Epithelial cell of esophagus (primary cell): ENCODE measurements around the gene PLXNA4.

Experiments
- DNase-seq: peaks from one replicate; pipeline ENCODE4 v3.0.0; 2010; ENCODE audit warnings: low read depth
- H3K4me3 ChIP-seq: 2 replicates; pipeline ENCODE4 v1.5.1; 2011; ENCODE audit warnings: mild to moderate bottlenecking, low read length, control low read depth
- TF ChIP-seq, protein P1 (sequence below): IDR thresholded peaks from 2 replicates; pipeline ENCODE4 v1.5.1; 2011; ENCODE audit warnings: low read depth, mild to moderate bottlenecking, low read length, control low read depth, inconsistent platforms; ENCODE audit not compliant: insufficient read depth; ENCODE audit errors: missing control alignments

Gene PLXNA4

DNA sequence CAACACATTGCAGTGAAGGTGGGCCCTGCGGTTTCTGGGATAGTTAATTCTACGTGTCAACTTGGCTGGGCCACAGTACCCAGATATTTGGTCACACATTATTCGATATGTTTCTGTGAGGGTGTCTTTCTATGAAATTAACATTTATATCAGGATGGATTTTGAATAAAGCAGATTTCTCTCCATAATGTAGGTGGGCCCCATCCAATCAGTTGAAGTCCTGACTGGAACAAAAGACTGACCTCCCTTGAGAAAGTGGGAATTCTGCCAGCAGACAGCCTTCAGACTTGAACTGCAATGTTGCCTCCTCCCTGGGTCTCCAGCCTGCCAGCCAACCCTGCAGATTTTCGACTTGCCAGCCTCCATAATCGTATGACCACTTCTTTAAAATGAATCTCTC, 420.6 kb downstream of the PLXNA4 start:
- no peak for DNase-seq
- TF ChIP-seq, protein P1, sequence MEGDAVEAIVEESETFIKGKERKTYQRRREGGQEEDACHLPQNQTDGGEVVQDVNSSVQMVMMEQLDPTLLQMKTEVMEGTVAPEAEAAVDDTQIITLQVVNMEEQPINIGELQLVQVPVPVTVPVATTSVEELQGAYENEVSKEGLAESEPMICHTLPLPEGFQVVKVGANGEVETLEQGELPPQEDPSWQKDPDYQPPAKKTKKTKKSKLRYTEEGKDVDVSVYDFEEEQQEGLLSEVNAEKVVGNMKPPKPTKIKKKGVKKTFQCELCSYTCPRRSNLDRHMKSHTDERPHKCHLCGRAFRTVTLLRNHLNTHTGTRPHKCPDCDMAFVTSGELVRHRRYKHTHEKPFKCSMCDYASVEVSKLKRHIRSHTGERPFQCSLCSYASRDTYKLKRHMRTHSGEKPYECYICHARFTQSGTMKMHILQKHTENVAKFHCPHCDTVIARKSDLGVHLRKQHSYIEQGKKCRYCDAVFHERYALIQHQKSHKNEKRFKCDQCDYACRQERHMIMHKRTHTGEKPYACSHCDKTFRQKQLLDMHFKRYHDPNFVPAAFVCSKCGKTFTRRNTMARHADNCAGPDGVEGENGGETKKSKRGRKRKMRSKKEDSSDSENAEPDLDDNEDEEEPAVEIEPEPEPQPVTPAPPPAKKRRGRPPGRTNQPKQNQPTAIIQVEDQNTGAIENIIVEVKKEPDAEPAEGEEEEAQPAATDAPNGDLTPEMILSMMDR = no peak
- H3K4me3 ChIP-seq = no peak overlapping the region

DNA sequence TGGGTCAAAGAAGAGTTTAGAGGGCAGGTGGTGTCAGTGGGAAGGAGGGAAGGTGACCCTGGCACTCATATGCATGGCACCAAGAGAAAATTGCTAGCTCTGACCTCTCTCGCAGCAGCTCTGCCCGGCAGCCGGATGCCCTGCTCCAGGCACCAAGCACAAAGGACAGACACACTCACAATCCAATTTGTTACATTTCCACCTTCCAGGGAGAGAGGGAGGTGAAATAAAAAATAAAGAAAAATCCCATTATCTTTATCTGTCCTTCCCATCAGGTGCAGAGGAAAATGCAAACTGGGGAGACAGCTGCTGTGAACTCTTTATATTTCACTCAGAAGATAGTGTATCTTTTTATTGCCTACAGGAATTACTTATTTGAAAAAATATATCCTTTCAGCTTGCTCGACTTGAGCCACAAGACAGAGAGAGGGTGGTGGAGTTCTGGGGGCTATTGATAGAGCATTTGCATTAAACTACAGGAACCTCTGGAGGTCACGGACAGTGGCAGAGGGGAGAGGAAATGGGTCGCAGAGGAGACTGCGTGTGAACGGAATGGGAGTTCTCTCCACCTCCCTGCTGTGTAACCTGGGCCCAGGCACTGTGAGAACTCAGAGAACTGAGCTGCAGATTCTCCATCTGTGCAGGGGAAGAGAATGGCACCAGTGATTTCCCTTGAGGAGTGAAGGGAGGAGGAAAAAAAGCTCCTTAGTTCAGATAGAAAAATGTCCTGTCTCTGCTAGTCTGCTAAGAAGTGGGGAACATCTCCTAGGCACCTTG, 421.4 kb downstream of the PLXNA4 start:
- DNase-seq = no peak
- TF ChIP-seq, protein P1 = no peak
- H3K4me3 ChIP-seq = no peak overlapping the region

DNA sequence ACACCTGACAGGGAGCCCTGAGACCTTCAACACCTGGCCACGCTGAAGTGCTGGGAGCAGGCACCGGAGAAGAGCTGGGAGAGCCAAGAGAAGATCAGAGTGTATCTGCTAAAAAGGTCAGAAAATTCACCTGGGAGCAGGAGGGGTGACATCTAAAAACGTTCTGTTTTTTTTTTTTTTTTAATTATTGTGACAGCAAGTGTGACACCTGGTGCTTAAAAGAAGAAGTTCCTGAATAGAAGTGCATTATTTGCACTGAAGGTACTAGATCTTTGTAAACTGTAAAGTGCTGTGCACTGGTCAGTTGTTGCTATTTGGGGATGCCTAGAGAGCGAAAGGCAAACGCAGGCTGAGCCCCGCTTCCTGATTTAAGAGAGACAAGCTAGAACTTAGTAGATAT, 422.0 kb downstream of the PLXNA4 start:
- H3K4me3 ChIP-seq = no peak overlapping the region
- TF ChIP-seq, protein P1 = no peak
- no peak for DNase-seq

DNA sequence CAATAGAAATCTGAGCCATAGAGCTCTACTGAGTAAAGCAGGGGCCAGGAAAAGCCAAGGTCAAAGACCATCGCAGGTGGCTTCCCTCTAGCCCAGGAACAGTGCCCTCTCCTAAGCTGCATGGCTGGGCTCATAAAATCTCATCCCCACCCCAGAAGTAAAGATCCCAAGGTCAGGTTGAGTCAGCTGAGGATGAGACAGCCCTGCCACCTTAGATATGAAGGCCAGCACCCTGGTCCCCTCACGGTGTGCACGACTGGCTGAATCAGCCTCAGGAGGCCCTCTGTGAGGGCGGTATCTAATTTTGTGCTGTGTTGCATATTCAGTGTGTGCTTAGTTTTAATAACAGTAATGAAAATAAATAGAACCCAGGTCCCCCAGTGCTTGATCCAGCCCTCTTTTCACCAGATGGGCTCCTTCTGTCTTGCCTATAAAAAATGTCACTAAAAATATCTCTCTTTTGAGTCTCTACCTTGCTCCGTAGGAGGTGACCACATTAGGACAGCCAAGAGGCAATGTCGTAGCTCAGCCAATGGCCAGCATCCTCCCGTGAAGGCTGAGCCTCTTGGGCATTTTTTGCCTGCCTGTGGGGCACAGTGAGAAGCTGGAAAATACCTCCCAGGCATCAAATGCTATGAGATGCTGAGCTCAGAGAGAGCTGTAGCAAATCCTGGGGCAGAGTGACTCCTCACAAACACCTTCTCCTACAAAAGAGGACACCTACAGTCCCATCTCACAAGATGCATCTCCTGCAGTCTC, 424.0 kb downstream of the PLXNA4 start:
- no peak for DNase-seq
- no peak overlapping the region for H3K4me3 ChIP-seq
- TF ChIP-seq, protein P1 = no peak

DNA sequence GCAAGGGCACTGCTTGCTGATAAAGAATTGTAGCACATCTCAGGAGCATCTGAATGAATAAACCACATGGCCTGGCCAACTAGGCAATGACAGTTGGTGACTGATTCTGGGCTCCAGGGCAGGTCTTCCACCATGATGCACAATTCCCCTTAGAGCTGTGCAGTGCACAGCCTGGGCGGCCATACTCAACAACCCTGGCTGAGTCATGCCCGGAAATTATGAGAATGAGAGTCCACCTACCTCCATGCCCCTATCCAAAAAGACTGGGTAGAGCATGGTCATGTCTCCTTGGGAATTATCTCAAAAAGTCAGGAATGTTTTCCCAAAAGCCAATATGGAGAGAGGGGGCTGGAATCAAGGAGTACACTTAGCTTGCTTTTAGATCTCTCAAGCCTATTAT, 425.6 kb downstream of the PLXNA4 start:
- DNase-seq = no peak
- H3K4me3 ChIP-seq = no peak overlapping the region
- TF ChIP-seq, protein P1 = no peak

DNA sequence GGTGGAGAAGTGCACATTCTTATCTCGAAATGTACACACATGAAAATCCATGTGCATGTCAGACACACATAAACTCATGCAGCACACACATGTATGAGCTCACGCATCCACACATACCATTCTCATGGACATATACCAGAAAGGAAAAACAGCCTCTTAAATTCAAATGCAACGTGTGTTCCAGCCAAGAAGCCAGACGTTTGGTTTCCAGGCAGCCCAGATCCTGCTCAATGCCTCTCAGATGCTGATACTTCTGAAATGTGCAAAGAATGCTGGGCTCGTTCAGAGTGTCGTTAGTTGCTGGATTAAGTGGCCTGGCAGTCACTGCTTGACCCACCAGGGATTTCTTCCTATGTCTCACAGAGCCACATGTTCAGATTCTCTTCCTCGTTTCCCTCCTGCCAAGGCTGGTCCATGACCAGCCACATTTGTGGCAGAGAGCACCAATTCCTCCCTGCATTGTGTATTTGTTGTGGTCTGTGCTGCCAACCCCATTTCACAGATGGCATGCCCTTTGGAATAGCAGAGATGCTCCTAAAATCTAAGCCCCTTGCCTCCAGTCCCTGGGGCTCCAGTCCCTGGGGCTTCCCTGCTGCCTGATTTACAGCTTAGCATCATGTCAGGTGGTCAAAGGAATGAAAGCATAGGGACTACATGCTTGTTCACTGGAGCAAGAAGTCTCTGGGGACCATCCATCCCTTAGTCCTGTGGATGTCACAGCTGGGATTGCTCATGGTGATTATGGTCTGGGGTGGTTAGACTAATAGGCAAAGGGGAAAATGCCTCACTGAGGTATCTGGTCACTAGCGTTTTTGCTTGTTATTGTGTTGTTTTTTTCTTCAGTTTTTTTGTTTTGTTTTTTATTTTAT, 426.6 kb downstream of the PLXNA4 start:
- H3K4me3 ChIP-seq = no peak overlapping the region
- no peak for DNase-seq
- TF ChIP-seq, protein P1 = no peak
